Activated CD8-positive, alpha-beta T cell treated with anti-CD3 and anti-CD28 coated beads for 36 hours (primary cell): ENCODE data around the gene HAUS3. TPM values are rescaled to one million over a fixed set of nuclear protein-coding genes. Genes with fewer than 3 reads are reported as not detected.

Experiments used
- ATAC-seq: fragments of 200-7000 bp; cut with Tn5 transposase; one replicate; pipeline ENCODE4 v1.10.0; 2021; ENCODE audit warnings: mild to moderate bottlenecking, moderate library complexity
- CTCF ChIA-PET: fragments of 350-600 bp; sonication (Branson Sonifier 250); formaldehyde crosslinking; loops from one replicate; lab custom pipeline; 2021; ENCODE audit warnings: antibody characterized with exemption; lab: Charles Lee
- POLR2A ChIA-PET: fragments of 350-600 bp; sonication (Branson Sonifier 250); formaldehyde crosslinking; loops from one replicate; lab custom pipeline; 2021; ENCODE audit warnings: antibody characterized with exemption; lab: Charles Lee
- DNase-seq: peaks from one replicate; pipeline ENCODE4 v3.0.0-alpha.2; 2020
- H3K27ac Mint-ChIP-seq: one replicate; pipeline ENCODE4 v1.8.0; 2021; ENCODE audit warnings: mild to moderate bottlenecking, mixed read lengths
- H3K27me3 Mint-ChIP-seq: one replicate; pipeline ENCODE4 v1.8.0; 2021; ENCODE audit warnings: mixed read lengths
- H3K36me3 Mint-ChIP-seq: one replicate; pipeline ENCODE4 v1.8.0; 2021; ENCODE audit warnings: low read depth, mixed read lengths
- H3K4me1 Mint-ChIP-seq: one replicate; pipeline ENCODE4 v1.8.0; 2021; ENCODE audit warnings: low read depth, mixed read lengths
- H3K4me3 Mint-ChIP-seq: one replicate; pipeline ENCODE4 v1.8.0; 2021; ENCODE audit warnings: mild to moderate bottlenecking, moderate library complexity, mixed read lengths
- H3K9me3 Mint-ChIP-seq: one replicate; pipeline ENCODE4 v1.8.0; 2021; ENCODE audit warnings: mixed read lengths
- CTCF ChIP-seq: fragments of 200-600 bp; IDR thresholded peaks from one replicate; pipeline ENCODE4 v1.8.0; 2022; ENCODE audit warnings: antibody characterized with exemption, mild to moderate bottlenecking
- intact Hi-C: fragments of 100-400 bp; cut with micrococcal nuclease; formaldehyde crosslinking; loops from one replicate; pipeline ENCODE4 v1.10.0; 2022
- total RNA-seq, 2 experiments: library from RNA; stranded (reverse); gene quantifications; one replicate each; pipeline ENCODE4 v1.2.3, GENCODE V29; 2021

HAUS3 gene
- total RNA-seq, 2 experiments from 2014 or later, result 18.4 to 19.5 TPM

- POLR2A ChIA-PET, result no interaction called here
- H3K27ac Mint-ChIP-seq, result no peak overlapping the region
These were observed 13.7 kb upstream of the HAUS3 start for GRCh38 chr4:2255501-2256155.

DNA sequence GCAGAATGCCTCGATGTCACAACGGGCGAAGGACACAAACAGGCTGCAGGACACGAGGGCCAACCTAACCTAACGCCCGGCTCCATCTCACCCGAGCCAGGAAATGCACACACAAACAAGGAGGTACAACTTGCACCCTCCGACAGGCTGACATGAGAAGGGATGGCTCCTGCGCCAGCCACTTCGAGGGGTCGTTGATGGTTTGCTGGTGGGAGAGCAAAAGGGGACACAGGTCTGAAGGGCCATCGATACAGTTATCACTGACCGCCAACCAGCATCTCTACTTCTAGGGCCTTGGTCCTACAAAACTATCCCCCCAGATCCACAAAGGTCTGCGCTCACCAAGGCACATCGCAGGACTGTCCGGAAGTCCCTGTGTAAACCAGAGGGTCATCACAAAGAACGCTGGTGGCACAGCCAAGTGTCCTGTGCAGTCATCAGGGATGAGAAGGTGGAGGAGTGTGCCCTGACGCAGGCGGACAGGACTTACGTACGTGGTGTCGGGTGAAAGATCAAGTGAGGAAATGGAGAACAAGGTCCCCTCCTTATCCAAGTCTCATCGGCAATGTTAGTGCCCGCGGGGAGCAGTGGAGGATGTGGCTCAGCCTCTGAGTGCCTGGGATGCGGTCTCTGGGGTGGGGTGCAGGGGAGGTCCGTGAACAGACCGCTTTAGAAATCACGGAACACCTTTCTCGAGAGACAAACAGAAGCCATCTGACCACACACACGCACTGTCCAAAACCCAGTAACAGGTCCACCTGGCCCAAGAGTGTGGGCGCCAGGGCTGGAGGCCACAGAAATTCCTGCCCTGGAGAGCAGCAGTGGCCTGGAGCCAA is 13.0 kb upstream of the HAUS3 start:
- no peak overlapping the region for H3K4me3 Mint-ChIP-seq
- CTCF ChIA-PET, result no interaction called here
- TF ChIP-seq CTCF, result no peak
- H3K27ac Mint-ChIP-seq, result no peak overlapping the region
- H3K27me3 Mint-ChIP-seq, result no peaks in the 10 kb centered on the region
- no peak for ATAC-seq
- DNase-seq, result no peak
- intact Hi-C loops, result no loop called here
- H3K36me3 Mint-ChIP-seq, result no peaks in the 10 kb centered on the region
- POLR2A ChIA-PET, result no interaction called here
- H3K4me1 Mint-ChIP-seq, result no peaks in the 10 kb centered on the region
- no peaks in the 10 kb centered on the region for H3K9me3 Mint-ChIP-seq

More at GRCh38 chr4:2255501-2256155, 13.7 kb upstream of the HAUS3 start:
- no peaks in the 10 kb centered on the region for H3K27me3 Mint-ChIP-seq
- H3K36me3 Mint-ChIP-seq, result no peaks in the 10 kb centered on the region
- no peaks in the 10 kb centered on the region for H3K4me1 Mint-ChIP-seq
- TF ChIP-seq CTCF, result no peak
- no peak for ATAC-seq
- intact Hi-C loops, result no loop called here
- no peaks in the 10 kb centered on the region for H3K9me3 Mint-ChIP-seq
- CTCF ChIA-PET, result no interaction called here
- no peak overlapping the region for H3K4me3 Mint-ChIP-seq
- DNase-seq, result no peak

GRCh38 chr4:2253160-2254084 is 11.5 kb upstream of the HAUS3 start:
- TF ChIP-seq CTCF, result no peak
- no peaks in the 10 kb centered on the region for H3K36me3 Mint-ChIP-seq
- CTCF ChIA-PET, result no interaction called here
- DNase-seq, result no peak
- no peak for ATAC-seq
- no peak overlapping the region for H3K27ac Mint-ChIP-seq
- no peaks in the 10 kb centered on the region for H3K4me1 Mint-ChIP-seq
- no peaks in the 10 kb centered on the region for H3K9me3 Mint-ChIP-seq
- POLR2A ChIA-PET, result no interaction called here
- H3K27me3 Mint-ChIP-seq, result no peaks in the 10 kb centered on the region
- intact Hi-C loops, result no loop called here
- H3K4me3 Mint-ChIP-seq, result no peak overlapping the region

DNA sequence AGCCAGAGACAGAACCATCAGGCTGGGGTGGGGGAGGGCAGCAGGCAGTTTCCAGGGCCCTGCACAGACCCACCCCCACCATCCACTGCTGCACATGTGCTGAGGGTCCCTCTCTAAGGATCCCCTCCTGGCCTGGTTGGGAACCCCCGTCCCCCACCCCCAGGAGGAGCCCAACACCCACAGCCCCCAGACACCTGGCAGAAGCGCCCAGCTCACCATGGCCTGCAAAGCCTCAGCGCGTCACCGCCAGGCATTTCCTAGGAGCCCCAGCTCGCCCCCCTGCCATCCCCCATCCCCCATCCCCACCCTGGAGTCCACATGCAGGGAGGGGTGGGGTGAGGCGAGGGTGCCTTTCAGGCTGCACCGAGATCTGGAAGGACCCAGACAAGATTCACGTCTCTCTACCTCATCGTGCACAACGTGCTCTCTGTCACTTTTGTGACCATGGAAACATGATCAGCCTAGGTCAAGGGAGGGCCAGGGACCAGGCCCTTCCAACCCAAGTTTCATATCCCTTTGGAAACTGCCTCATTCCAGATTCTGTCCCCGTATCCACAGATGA is 10.7 kb upstream of the HAUS3 start:
- H3K9me3 Mint-ChIP-seq, result no peaks in the 10 kb centered on the region
- H3K4me3 Mint-ChIP-seq, result no peak overlapping the region
- POLR2A ChIA-PET, result no interaction called here
- CTCF ChIA-PET, result no interaction called here
- no peak for TF ChIP-seq CTCF
- DNase-seq, result no peak
- intact Hi-C loops, result no loop called here
- no peaks in the 10 kb centered on the region for H3K36me3 Mint-ChIP-seq
- no peaks in the 10 kb centered on the region for H3K4me1 Mint-ChIP-seq
- no peaks in the 10 kb centered on the region for H3K27me3 Mint-ChIP-seq
- no peak overlapping the region for H3K27ac Mint-ChIP-seq
- ATAC-seq, result no peak
